GM10266 (cell line): ENCODE results near the gene DCUN1D2.

ENCODE experiments used
- DNase-seq: peaks from one replicate; pipeline ENCODE4 v3.0.0; 2012; ENCODE audit errors: extremely low spot score
- CTCF ChIP-seq: IDR thresholded peaks from 2 replicates; pipeline ENCODE4 v1.5.1; 2012; ENCODE audit warnings: mild to moderate bottlenecking, low read depth; ENCODE audit not compliant: control insufficient read depth, insufficient read depth; ENCODE audit errors: missing control alignments

The DCUN1D2 gene

GRCh38 chr13:113507505-113508345, 17.2 kb upstream of the DCUN1D2 start:
- DNase-seq: no peak

GRCh38 chr13:113506871-113507388, 16.4 kb upstream of the DCUN1D2 start:
- TF ChIP-seq CTCF: no peak
- DNase-seq: no peak

More at GRCh38 chr13:113507505-113508345, 17.2 kb upstream of the DCUN1D2 start:
- no peak for TF ChIP-seq CTCF

- TF ChIP-seq CTCF: no peak
Measured at GRCh38 chr13:113506025-113506685, 15.6 kb upstream of the DCUN1D2 start.

GRCh38 chr13:113502686-113503085, 12.2 kb upstream of the DCUN1D2 start:
- DNase-seq: no peak
- TF ChIP-seq CTCF: no peak

More at GRCh38 chr13:113506025-113506685, 15.6 kb upstream of the DCUN1D2 start:
- DNase-seq: no peak

- no peak for DNase-seq
- TF ChIP-seq CTCF: no peak
Measured at GRCh38 chr13:113500530-113501265, 10.2 kb upstream of the DCUN1D2 start.

GRCh38 chr13:113499936-113500335, 9.4 kb upstream of the DCUN1D2 start:
- TF ChIP-seq CTCF: no peak
- DNase-seq: no peak
